K562 (cell line): ENCODE data around the gene PLEKHG5. TPM values are rescaled to one million over a fixed set of nuclear protein-coding genes. Genes with fewer than 3 reads are reported as not detected.
"Not testable (repeated sequence)": the region's sequence is repeated elsewhere in the genome, so short reads cannot be mapped to it uniquely, and the experiment has no call there.

Source experiments
- ATAC-seq: fragments of 200-7000 bp; cut with Tn5 transposase; 3 replicates; pipeline ENCODE4 v1.9.1; 2020; ENCODE audit warnings: moderate library complexity
- BruUV-seq: library from RNA; stranded (reverse); fragments of 400-500 nt; replicated peaks from 2 replicates; lab custom pipeline; 2021; lab: Mats Ljungman, UMichigan
- CTCF ChIA-PET: fragments of 300-600 bp; formaldehyde crosslinking; extraction: SDS; loops from one replicate; lab custom pipeline; 2021; ENCODE audit warnings: low intra/inter-chr PET ratio; lab: Yijun Ruan, JAX
- POLR2A ChIA-PET: fragments of 300-600, 350-650 bp; sonication (Branson Sonifier 250); formaldehyde crosslinking; extraction: SDS; loops from one replicate; lab custom pipeline; 2021; ENCODE audit warnings: antibody characterized with exemption, inconsistent platforms; lab: Yijun Ruan, JAX
- DNase-seq, 4 experiments: peaks; one replicate each; pipeline versions ENCODE4 v3.0.0 to v3.0.0-alpha.2; 2011 to 2018; ENCODE audit warnings: low spot score in 3 of 4, mixed read lengths in 3 of 4; ENCODE audit errors: extremely low read depth in 1 of 4
- FAIRE-seq: peaks from 2 replicates; lab custom pipeline; 2011; peaks lifted over from hg19 to GRCh38; lab: Jason Lieb, UNC
- H2AFZ ChIP-seq: 2 replicates; pipeline ENCODE4 v1.6.0; 2011; ENCODE audit warnings: low read depth, low read length, control low read depth, inconsistent platforms
- H3K27ac ChIP-seq: fragments of 200-600 bp; 3 replicates; pipeline ENCODE4 v1.8.0; 2011; ENCODE audit warnings: low read depth, mild to moderate bottlenecking, control low read depth, inconsistent platforms, low read length, moderate library complexity, mixed read lengths; ENCODE audit errors: extremely low read depth
- H3K27me3 ChIP-seq, 2 experiments: fragments of 300-600 bp in 1 of 2; 2 replicates in 1 of 2; 3 replicates in 1 of 2; pipeline versions ENCODE4 v1.6.0 to v1.8.0; 2011; ENCODE audit warnings: inconsistent platforms in 2 of 2, low read length in 2 of 2, mild to moderate bottlenecking in 1 of 2, mixed read lengths in 1 of 2, moderate library complexity in 1 of 2; ENCODE audit not compliant: control insufficient read depth in 2 of 2, insufficient read depth in 2 of 2
- H3K36me3 ChIP-seq: fragments of 300-600 bp; 3 replicates; pipeline ENCODE4 v1.8.0; 2011; ENCODE audit warnings: mild to moderate bottlenecking, low read length, inconsistent platforms; ENCODE audit not compliant: control insufficient read depth, insufficient read depth
- H3K4me1 ChIP-seq, 2 experiments: fragments of 200-600 bp in 1 of 2; replicated peaks in 1 of 2; 2 replicates in 1 of 2; 3 replicates in 1 of 2; pipeline versions ENCODE4 v1.5.1 to v1.8.0; 2011; ENCODE audit warnings: inconsistent platforms in 2 of 2, low read length in 2 of 2, mild to moderate bottlenecking in 1 of 2, mixed read lengths in 1 of 2, moderate library complexity in 1 of 2; ENCODE audit not compliant: control insufficient read depth in 2 of 2, insufficient read depth in 2 of 2
- H3K4me2 ChIP-seq: 2 replicates; pipeline ENCODE4 v1.6.1; 2011; ENCODE audit warnings: low read length, control low read depth, inconsistent platforms, mixed read lengths; ENCODE audit not compliant: insufficient read depth
- H3K4me3 ChIP-seq: fragments of 200-600 bp; sonication (generic), shearing (Covaris generic); 2 replicates; pipeline ENCODE4 v1.5.1; 2016; ENCODE audit warnings: control low read depth, inconsistent platforms
- H3K79me2 ChIP-seq: fragments of 200-600 bp; 3 replicates; pipeline ENCODE4 v1.8.0; 2011; ENCODE audit warnings: low read length, inconsistent platforms; ENCODE audit not compliant: control insufficient read depth, insufficient read depth
- H3K9ac ChIP-seq, 2 experiments: 2 replicates each; pipeline versions ENCODE4 v1.6.0 to v1.6.1; 2011; ENCODE audit warnings: low read depth in 2 of 2, low read length in 2 of 2, control low read depth in 1 of 2, inconsistent platforms in 1 of 2, mild to moderate bottlenecking in 1 of 2, mixed read lengths in 1 of 2; ENCODE audit not compliant: insufficient read depth in 1 of 2
- H3K9me1 ChIP-seq: one replicate; pipeline ENCODE4 v1.6.0; 2011; ENCODE audit warnings: inconsistent platforms, mild to moderate bottlenecking, low read length, moderate library complexity; ENCODE audit not compliant: control insufficient read depth, insufficient read depth
- H3K9me3 ChIP-seq: replicated peaks from 2 replicates; pipeline ENCODE4 v1.5.1; 2011; ENCODE audit warnings: low read depth, low read length, inconsistent platforms; ENCODE audit not compliant: control insufficient read depth, insufficient read depth
- H4K20me1 ChIP-seq: replicated peaks from 2 replicates; pipeline ENCODE4 v1.6.1; 2011; ENCODE audit warnings: low read length, inconsistent platforms, mixed read lengths; ENCODE audit not compliant: control insufficient read depth, insufficient read depth
- NR2F6 ChIP-seq: fragments of 450-650 bp; formaldehyde crosslinking; IDR thresholded peaks from 2 replicates; pipeline ENCODE4 v1.4.0; 2020; ENCODE audit warnings: mild to moderate bottlenecking
- ZNF699 ChIP-seq: fragments of 250-450 bp; sonication (Bioruptor Pico); IDR thresholded peaks from 2 replicates; pipeline ENCODE4 v1.8.0; 2021; ENCODE audit warnings: mild to moderate bottlenecking, moderate library complexity; ENCODE audit not compliant: insufficient replicate concordance
- WGBS: fragments of 100-300 bp; shearing (Covaris generic); methylation state at CpG from one replicate; pipeline ENCODE4 v1.1.6; 2016; ENCODE audit warnings: low coverage, mixed read lengths; ENCODE audit not compliant: insufficient coverage; ENCODE audit errors: missing lambda C conversion rate; 5-methylcytosine and 5-hydroxymethylcytosine counted together
- in situ Hi-C: fragments of 300-500 bp; cut with MboI; formaldehyde crosslinking; loops from 4 replicates; pipeline ENCODE4 v1.15.0; 2018; ENCODE audit warnings: inconsistent platforms, mixed read lengths
- intact Hi-C: fragments of 100-400 bp; cut with micrococcal nuclease; formaldehyde crosslinking; loops from 2 replicates; pipeline ENCODE4 v1.14.2; 2022
- polyA plus RNA-seq, 8 experiments: library from polyadenylated mRNA; depleted of rRNA in 4 of 8; stranded (reverse) in 5 of 8; unstranded in 3 of 8; fragments of >200 nt; fragmentation: Nextera tagmentation in 2 of 8; fragmentation: Illumina TruSeq in 1 of 8; extraction: Ambion mirVana in 2 of 8; extraction: Trizol in 1 of 8; gene quantifications; 2 replicates each; pipeline versions ENCODE4 v1.2.1 to v1.2.3, GENCODE V29; 2011 to 2014; ENCODE audit warnings: inconsistent platforms in 1 of 8, missing spikeins in 1 of 8
- total RNA-seq, 7 experiments: library from RNA; depleted of rRNA in 6 of 7; stranded (reverse); fragments of >200 nt in 6 of 7; fragmentation: Illumina TruSeq in 2 of 7; extraction: Trizol in 2 of 7; gene quantifications; 2 replicates each; pipeline versions ENCODE4 v1.2.1 to v1.2.3, GENCODE V29; 2011 to 2021; ENCODE audit warnings: low replicate concordance in 1 of 7

PLEKHG5 gene
- total and polyA plus RNA-seq, 9 of the 15 experiments (the other 6 are each of a cell fraction or from before 2014, with no cell fraction given) = 0.04 to 0.29 (median 0.09) TPM; not detected in 3

GRCh38 chr1:6450943-6451373, 40.5 kb downstream of the PLEKHG5 start:
- CTCF ChIA-PET = no interaction called here
- in situ Hi-C loops = no loop called here
- peaks cover 19% of the 10 kb centered on the region; the same call in 1 of the 2 replicates for H4K20me1 ChIP-seq
- TF ChIP-seq NR2F6 (no peak), ZNF699 (CRISPR knock-in tag) (no peak)
- H3K4me2 ChIP-seq = no peak overlapping the region
- H3K27ac ChIP-seq = no peak overlapping the region
- WGBS = under 1% methylated on average over 6 of the region's 6 CpGs
- no peak for DNase-seq
- H3K9ac ChIP-seq = no peak overlapping the region
- no peaks in the 10 kb centered on the region for H3K9me3 ChIP-seq
- no peaks in the 10 kb centered on the region for H3K36me3 ChIP-seq
- intact Hi-C loops = no loop called here
- H3K4me1 ChIP-seq = peaks cover 0 to 57% of the 10 kb centered on the region in 2 experiments; a peak in 2 of 5 replicates
- no TSS peak for BruUV-seq
- ATAC-seq = no peak
- no peak for FAIRE-seq
- no peaks in the 10 kb centered on the region for H3K79me2 ChIP-seq
- H3K27me3 ChIP-seq = peaks cover 55 to 91% of the 10 kb centered on the region in 2 experiments
- no peak overlapping the region for H3K4me3 ChIP-seq
- POLR2A ChIA-PET = interaction anchor here (0.6 to 1.6 kb wide), 3 partner anchors 10 to 248 kb away, joined by 3 to 5 read pairs (median 3); no protein-coding TSS in a partner anchor
- no peak overlapping the region for H2AFZ ChIP-seq
- H3K9me1 ChIP-seq = peaks cover 2% of the 10 kb centered on the region

DNA sequence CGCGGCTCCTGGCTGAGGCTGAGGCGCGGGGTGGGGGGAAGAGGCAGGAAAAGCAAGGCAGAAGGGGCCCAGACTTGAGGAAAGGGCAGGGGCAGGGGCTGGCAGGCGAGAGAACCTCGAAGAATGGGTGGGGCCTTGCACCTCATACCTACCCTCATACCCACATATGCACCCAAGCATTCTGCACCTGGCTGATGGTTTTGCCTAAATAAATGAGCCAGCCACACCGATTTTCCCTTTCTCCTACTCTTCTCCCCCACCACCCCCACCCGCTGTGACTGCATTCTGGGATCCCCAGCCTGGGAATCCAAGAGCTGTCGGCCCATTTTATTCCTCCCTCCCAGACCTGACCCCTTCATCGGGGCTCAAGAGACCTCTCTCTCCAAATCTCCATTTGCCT, 41.0 kb downstream of the PLEKHG5 start:
- H3K9ac ChIP-seq, ATAC-seq, BruUV-seq, H3K27ac ChIP-seq, FAIRE-seq, H3K9me3 ChIP-seq, intact Hi-C loops, H3K4me2 ChIP-seq, H3K79me2 ChIP-seq, H3K4me3 ChIP-seq, in situ Hi-C loops, CTCF ChIA-PET, DNase-seq, H3K36me3 ChIP-seq, H3K9me1 ChIP-seq, H2AFZ ChIP-seq: not testable (repeated sequence)
- 1% methylated on average over 6 of the region's 10 CpGs for WGBS
- Histone ChIP-seq H4K20me1 (peaks cover 19% of the 10 kb centered on the region; the same call in 1 of the 2 replicates), H3K4me1 (peaks cover 0 to 54% of the 10 kb centered on the region in 2 experiments; a peak in 2 of 5 replicates), H3K27me3 (peaks cover 55 to 90% of the 10 kb centered on the region in 2 experiments)
- POLR2A ChIA-PET = interaction anchor here (0.6 to 1.5 kb wide), 2 partner anchors 10 to 248 kb away, joined by 3 read pairs; no protein-coding TSS in a partner anchor
